Subcutaneous adipose tissue (tissue), 4 donors: ENCODE measurements around the gene HEATR3. TPM values are rescaled to one million over a fixed set of nuclear protein-coding genes. Genes with fewer than 3 reads are reported as not detected.

Experiments used
- CTCF ChIP-seq: fragments of 450-650 bp; IDR thresholded peaks from one replicate; pipeline ENCODE4 v1.5.1; 2016; ENCODE audit warnings: low read depth, mild to moderate bottlenecking, control low read depth, antibody characterized with exemption, moderate library complexity
- total RNA-seq, 4 donors: library from RNA; depleted of rRNA; stranded (reverse); fragments of >200 nt; gene quantifications; one replicate each; pipeline ENCODE4 v1.1.0, GENCODE V29; 2016

HEATR3 gene
- total RNA-seq, 4 donors from 2014 or later, result 14.3 to 42.2 (median 19.8) TPM

- TF ChIP-seq CTCF, result no peak
Measured at GRCh38 chr16:50068550-50068949, 2.8 kb downstream of the HEATR3 start.

GRCh38 chr16:50069060-50069459, 3.3 kb downstream of the HEATR3 start:
- no peak for TF ChIP-seq CTCF

GRCh38 chr16:50071075-50071671, 5.4 kb downstream of the HEATR3 start:
- no peak for TF ChIP-seq CTCF

- no peak for TF ChIP-seq CTCF
Measured at GRCh38 chr16:50072730-50073129, 7.0 kb downstream of the HEATR3 start.

- TF ChIP-seq CTCF, result no peak
Measured at GRCh38 chr16:50079397-50080140, 13.8 kb downstream of the HEATR3 start.

- no peak for TF ChIP-seq CTCF
Measured at GRCh38 chr16:50081428-50082018, 15.8 kb downstream of the HEATR3 start.

GRCh38 chr16:50083996-50084395, 18.2 kb downstream of the HEATR3 start:
- no peak for TF ChIP-seq CTCF
